A549 (cell line): ENCODE results near the gene TCFL5. TPM values are rescaled to one million over a fixed set of nuclear protein-coding genes. Genes with fewer than 3 reads are reported as not detected.

ENCODE experiments used
- ATAC-seq, 2 experiments: fragments of 200-7000 bp in 1 of 2; fragments of >200 bp in 1 of 2; cut with Nextera tagmentation in 1 of 2; cut with Tn5 transposase in 1 of 2; 3 replicates each; pipeline versions ENCODE4 v1.8.0 to v1.9.1; 2018 to 2020; ENCODE audit warnings: mild to moderate bottlenecking in 1 of 2, moderate library complexity in 1 of 2
- CTCF ChIA-PET: fragments of 300-600 bp; sonication (Branson Sonifier 250); formaldehyde crosslinking; extraction: SDS; loops from one replicate; lab custom pipeline; 2021; ENCODE audit warnings: antibody characterized with exemption, inconsistent platforms; lab: Yijun Ruan, JAX
- POLR2A ChIA-PET: fragments of 350-600 bp; formaldehyde crosslinking; extraction: SDS; loops from one replicate; lab custom pipeline; 2021; ENCODE audit warnings: antibody characterized with exemption, inconsistent platforms; lab: Yijun Ruan, JAX
- DNase-seq, 2 experiments: peaks; one replicate each; pipeline versions ENCODE4 v3.0.0 to v3.0.0-alpha.2; 2011 to 2016; ENCODE audit warnings: low read depth in 1 of 2, low spot score in 1 of 2
- FAIRE-seq: peaks from 2 replicates; lab custom pipeline; 2011; peaks lifted over from hg19 to GRCh38; lab: Jason Lieb, UNC
- H3K27ac ChIP-seq, 2 experiments: fragments of >200 bp; sonication (Bioruptor Twin); formaldehyde crosslinking; 3 replicates each; pipeline ENCODE4 v1.5.1; 2016 to 2017
- H3K4me1 ChIP-seq: fragments of >200 bp; sonication (Bioruptor Twin); formaldehyde crosslinking; 3 replicates; pipeline ENCODE4 v1.6.1; 2016
- H3K4me2 ChIP-seq: fragments of >200 bp; sonication (Bioruptor Twin); formaldehyde crosslinking; 3 replicates; pipeline ENCODE4 v1.6.1; 2016
- H3K4me3 ChIP-seq: fragments of >200 bp; sonication (Bioruptor Twin); formaldehyde crosslinking; 3 replicates; pipeline ENCODE4 v1.5.1; 2016
- H3K9me3 ChIP-seq: fragments of >200 bp; sonication (Bioruptor Twin); formaldehyde crosslinking; 3 replicates; pipeline ENCODE4 v1.6.1; 2016
- BHLHE40 ChIP-seq: IDR thresholded peaks from 2 replicates; pipeline ENCODE4 v1.6.1; 2012; ENCODE audit warnings: low read depth, low read length, inconsistent platforms
- CBX2 ChIP-seq: fragments of 200-600 bp; sonication (generic); IDR thresholded peaks from 2 replicates; pipeline ENCODE4 v1.6.1; 2016; ENCODE audit warnings: low read depth, mild to moderate bottlenecking, borderline replicate concordance
- CBX8 ChIP-seq: fragments of 200-600 bp; sonication (generic); IDR thresholded peaks from 2 replicates; pipeline ENCODE4 v1.6.1; 2016
- CEBPB ChIP-seq, 2 experiments: fragments of >200 bp in 1 of 2; sonication (Bioruptor Twin) in 1 of 2; formaldehyde crosslinking in 1 of 2; IDR thresholded peaks; 2 replicates each; pipeline ENCODE4 v1.6.1; 2012 to 2016
- CHD2 ChIP-seq: fragments of 150-350 bp; IDR thresholded peaks from 2 replicates; pipeline ENCODE4 v1.6.1; 2014; ENCODE audit warnings: low read length; ENCODE audit not compliant: partially characterized antibody
- FOXS1 ChIP-seq: fragments of 250-450 bp; sonication (Bioruptor Pico); IDR thresholded peaks from 2 replicates; pipeline ENCODE4 v1.5.0; 2020; ENCODE audit warnings: mild to moderate bottlenecking, moderate library complexity
- HES2 ChIP-seq: fragments of >200 bp; sonication (Bioruptor Twin); formaldehyde crosslinking; IDR thresholded peaks from 2 replicates; pipeline ENCODE4 v1.6.1; 2016
- HEYL ChIP-seq: fragments of 250-450 bp; sonication (Bioruptor Pico); IDR thresholded peaks from 2 replicates; pipeline ENCODE4 v1.8.0; 2021; ENCODE audit warnings: mild to moderate bottlenecking, moderate library complexity
- HOXB13 ChIP-seq: fragments of 250-450 bp; sonication (Bioruptor Pico); IDR thresholded peaks from 2 replicates; pipeline ENCODE4 v1.5.0; 2020; ENCODE audit warnings: low read depth, mild to moderate bottlenecking, moderate library complexity
- HOXB5 ChIP-seq: fragments of 250-450 bp; sonication (Bioruptor Pico); IDR thresholded peaks from 2 replicates; pipeline ENCODE4 v1.5.0; 2020; ENCODE audit warnings: mild to moderate bottlenecking, moderate library complexity
- MAZ ChIP-seq: fragments of 150-350 bp; IDR thresholded peaks from 2 replicates; pipeline ENCODE4 v1.6.1; 2014; ENCODE audit warnings: antibody characterized with exemption, low read depth, low read length, borderline replicate concordance
- MYC ChIP-seq: IDR thresholded peaks from 2 replicates; pipeline ENCODE4 v1.6.1; 2012; ENCODE audit warnings: mild to moderate bottlenecking, inconsistent platforms, low read length, improper control_type of control experiment, borderline replicate concordance
- NR3C1 ChIP-seq: fragments of >200 bp; sonication (Bioruptor Twin); formaldehyde crosslinking; IDR thresholded peaks from 3 replicates; pipeline ENCODE4 v1.6.1; 2017
- PHF8 ChIP-seq: fragments of 200-600 bp; sonication (generic); IDR thresholded peaks from 2 replicates; pipeline ENCODE4 v1.6.1; 2016; ENCODE audit warnings: low read depth, mild to moderate bottlenecking, antibody characterized with exemption, moderate library complexity, borderline replicate concordance
- RAD21 ChIP-seq, 2 experiments: fragments of >200 bp in 1 of 2; sonication (Bioruptor Twin) in 1 of 2; formaldehyde crosslinking in 1 of 2; IDR thresholded peaks in 1 of 2; conservative IDR thresholded peaks in 1 of 2; 2 replicates in 1 of 2; 3 replicates in 1 of 2; pipeline ENCODE4 v1.6.1; 2012 to 2018; ENCODE audit warnings: inconsistent platforms in 1 of 2
- RARB ChIP-seq: fragments of 250-450 bp; sonication (Bioruptor Pico); IDR thresholded peaks from 2 replicates; pipeline ENCODE4 v1.8.0; 2021; ENCODE audit warnings: mild to moderate bottlenecking, moderate library complexity
- RNF2 ChIP-seq: fragments of 200-600 bp; sonication (generic); IDR thresholded peaks from 2 replicates; pipeline ENCODE4 v1.6.1; 2016; ENCODE audit warnings: low read depth, mild to moderate bottlenecking, antibody characterized with exemption, moderate library complexity, borderline replicate concordance
- TP53 ChIP-seq: fragments of 250-450 bp; sonication (Bioruptor Pico); IDR thresholded peaks from 2 replicates; pipeline ENCODE4 v1.5.0; 2021; ENCODE audit warnings: mild to moderate bottlenecking, moderate library complexity
- USF2 ChIP-seq: fragments of 450-650 bp; IDR thresholded peaks from 2 replicates; pipeline ENCODE4 v1.6.1; 2014; ENCODE audit warnings: antibody characterized with exemption
- ZFP36 ChIP-seq: fragments of 450-650 bp; IDR thresholded peaks from 2 replicates; pipeline ENCODE4 v1.6.1; 2014; ENCODE audit warnings: borderline replicate concordance; ENCODE audit not compliant: partially characterized antibody
- WGBS: methylation state at CpG from one replicate; pipeline ENCODE4 v1.1.6; 2017; ENCODE audit errors: missing lambda C conversion rate; 5-methylcytosine and 5-hydroxymethylcytosine counted together
- polyA plus RNA-seq, 4 experiments: library from polyadenylated mRNA; depleted of rRNA in 3 of 4; stranded (reverse); fragments of >200 nt; fragmentation: RNase III in 1 of 4; extraction: RNeasy Plus Mini Kit Qiagen cat#74134 plus additional on column Dnase treatment in 1 of 4; gene quantifications; 2 replicates in 3 of 4; 3 replicates in 1 of 4; pipeline ENCODE4 v1.2.3, GENCODE V29; 2011 to 2017
- TF ChIP-seq, protein P1 (sequence below): fragments of >200 bp; sonication (Bioruptor Twin); formaldehyde crosslinking; IDR thresholded peaks from 3 replicates; pipeline ENCODE4 v1.5.1; 2016
- TF ChIP-seq, protein P2 (sequence below): fragments of 250-450 bp; sonication (Bioruptor Pico); IDR thresholded peaks from 2 replicates; pipeline ENCODE4 v1.5.0; 2020; ENCODE audit warnings: low read depth, mild to moderate bottlenecking, moderate library complexity

Gene TCFL5
- polyA plus RNA-seq, 2 of the 4 experiments (the other 2 are of a cell fraction), result 5.6 to 7.1 TPM

DNA sequence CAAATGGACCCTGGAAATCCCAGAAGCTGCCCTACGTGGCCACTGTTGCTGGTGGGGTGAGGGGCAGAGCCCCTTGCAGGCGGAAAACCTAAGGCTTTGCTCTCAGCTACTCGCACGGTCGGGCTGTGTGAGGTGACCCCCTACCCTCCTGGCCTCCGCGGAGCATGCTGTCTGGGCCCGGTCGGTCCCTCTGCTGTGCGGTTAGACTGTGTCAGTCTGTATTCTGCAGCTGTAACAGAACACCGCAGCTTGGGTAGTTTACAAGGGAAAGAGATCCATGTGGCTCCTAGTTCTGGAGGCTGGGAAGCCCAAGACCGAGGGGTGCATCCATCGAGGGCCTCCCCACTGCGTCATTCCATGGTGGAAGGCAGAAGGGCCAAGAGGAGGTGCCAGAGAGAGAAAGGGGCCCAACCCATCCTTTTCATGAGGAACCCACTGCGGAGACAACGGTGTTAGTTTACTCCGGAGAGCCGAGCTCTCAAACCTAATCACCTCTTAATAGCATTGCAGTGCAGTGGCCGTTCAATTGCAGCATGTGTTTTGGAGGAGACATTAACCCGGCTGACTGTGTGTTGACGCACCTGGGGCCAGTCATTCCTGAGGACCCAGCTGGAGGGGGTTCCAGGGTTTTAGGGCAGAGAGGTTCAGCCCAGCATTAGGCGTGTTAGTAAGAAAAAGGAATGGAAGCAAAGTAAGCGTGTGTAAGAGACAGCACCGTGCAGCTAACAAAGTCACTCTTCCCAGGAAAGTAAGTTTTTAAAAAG, 26.5 kb downstream of the TCFL5 start:
- no peak for TF ChIP-seq USF2
- TF ChIP-seq, protein P1, sequence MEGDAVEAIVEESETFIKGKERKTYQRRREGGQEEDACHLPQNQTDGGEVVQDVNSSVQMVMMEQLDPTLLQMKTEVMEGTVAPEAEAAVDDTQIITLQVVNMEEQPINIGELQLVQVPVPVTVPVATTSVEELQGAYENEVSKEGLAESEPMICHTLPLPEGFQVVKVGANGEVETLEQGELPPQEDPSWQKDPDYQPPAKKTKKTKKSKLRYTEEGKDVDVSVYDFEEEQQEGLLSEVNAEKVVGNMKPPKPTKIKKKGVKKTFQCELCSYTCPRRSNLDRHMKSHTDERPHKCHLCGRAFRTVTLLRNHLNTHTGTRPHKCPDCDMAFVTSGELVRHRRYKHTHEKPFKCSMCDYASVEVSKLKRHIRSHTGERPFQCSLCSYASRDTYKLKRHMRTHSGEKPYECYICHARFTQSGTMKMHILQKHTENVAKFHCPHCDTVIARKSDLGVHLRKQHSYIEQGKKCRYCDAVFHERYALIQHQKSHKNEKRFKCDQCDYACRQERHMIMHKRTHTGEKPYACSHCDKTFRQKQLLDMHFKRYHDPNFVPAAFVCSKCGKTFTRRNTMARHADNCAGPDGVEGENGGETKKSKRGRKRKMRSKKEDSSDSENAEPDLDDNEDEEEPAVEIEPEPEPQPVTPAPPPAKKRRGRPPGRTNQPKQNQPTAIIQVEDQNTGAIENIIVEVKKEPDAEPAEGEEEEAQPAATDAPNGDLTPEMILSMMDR, result no peak
- TF ChIP-seq, protein P2, sequence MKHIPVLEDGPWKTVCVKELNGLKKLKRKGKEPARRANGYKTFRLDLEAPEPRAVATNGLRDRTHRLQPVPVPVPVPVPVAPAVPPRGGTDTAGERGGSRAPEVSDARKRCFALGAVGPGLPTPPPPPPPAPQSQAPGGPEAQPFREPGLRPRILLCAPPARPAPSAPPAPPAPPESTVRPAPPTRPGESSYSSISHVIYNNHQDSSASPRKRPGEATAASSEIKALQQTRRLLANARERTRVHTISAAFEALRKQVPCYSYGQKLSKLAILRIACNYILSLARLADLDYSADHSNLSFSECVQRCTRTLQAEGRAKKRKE, result no peak
- TF ChIP-seq FOXS1 (CRISPR knock-in tag), result no peak
- TF ChIP-seq TP53 (CRISPR knock-in tag), result no peak
- TF ChIP-seq HOXB13 (CRISPR knock-in tag), result no peak
- no peak for TF ChIP-seq HEYL
- no peak for TF ChIP-seq CBX8
- no peak for TF ChIP-seq PHF8
- TF ChIP-seq, all 56 proteins: peak for 0
- H3K27ac ChIP-seq, result no peak overlapping the region
- H3K4me3 ChIP-seq, result no peak overlapping the region
- POLR2A ChIA-PET, result no interaction called here
- H3K9me3 ChIP-seq, result no peaks in the 10 kb centered on the region
- no peak for FAIRE-seq
- no peak overlapping the region for H3K4me2 ChIP-seq
- no peak for DNase-seq
- ATAC-seq, result no peak
- WGBS, result 85% methylated on average over 24 of the region's 24 CpGs
- H3K4me1 ChIP-seq, result peaks cover 16% of the 10 kb centered on the region; the same call in 2 of the 3 replicates
- CTCF ChIA-PET, result interaction anchor here (0.9 to 1.7 kb wide), 6 partner anchors 9 to 218 kb away, joined by 3 to 6 read pairs (median 4); no protein-coding TSS in a partner anchor

- ChIA-PET CTCF (interaction anchor here (0.6 to 1.9 kb wide), 8 partner anchors 9 to 176 kb away, joined by 3 to 7 read pairs (median 4); no protein-coding TSS in a partner anchor), POLR2A (no interaction called here)
- Histone ChIP-seq H3K27ac (no peak overlapping the region), H3K4me1 (peaks cover 16% of the 10 kb centered on the region; the same call in 2 of the 3 replicates), H3K4me3 (no peak overlapping the region), H3K9me3 (no peaks in the 10 kb centered on the region), H3K4me2 (no peak overlapping the region)
- WGBS, result 87% methylated on average over 14 of the region's 14 CpGs
- ATAC-seq (no peak), FAIRE-seq (no peak), DNase-seq (no peak)
- TF ChIP-seq USF2, result no peak
- TF ChIP-seq NR3C1, result no peak
These were observed 28.7 kb downstream of the TCFL5 start for GRCh38 chr20:62832951-62833391.

DNA sequence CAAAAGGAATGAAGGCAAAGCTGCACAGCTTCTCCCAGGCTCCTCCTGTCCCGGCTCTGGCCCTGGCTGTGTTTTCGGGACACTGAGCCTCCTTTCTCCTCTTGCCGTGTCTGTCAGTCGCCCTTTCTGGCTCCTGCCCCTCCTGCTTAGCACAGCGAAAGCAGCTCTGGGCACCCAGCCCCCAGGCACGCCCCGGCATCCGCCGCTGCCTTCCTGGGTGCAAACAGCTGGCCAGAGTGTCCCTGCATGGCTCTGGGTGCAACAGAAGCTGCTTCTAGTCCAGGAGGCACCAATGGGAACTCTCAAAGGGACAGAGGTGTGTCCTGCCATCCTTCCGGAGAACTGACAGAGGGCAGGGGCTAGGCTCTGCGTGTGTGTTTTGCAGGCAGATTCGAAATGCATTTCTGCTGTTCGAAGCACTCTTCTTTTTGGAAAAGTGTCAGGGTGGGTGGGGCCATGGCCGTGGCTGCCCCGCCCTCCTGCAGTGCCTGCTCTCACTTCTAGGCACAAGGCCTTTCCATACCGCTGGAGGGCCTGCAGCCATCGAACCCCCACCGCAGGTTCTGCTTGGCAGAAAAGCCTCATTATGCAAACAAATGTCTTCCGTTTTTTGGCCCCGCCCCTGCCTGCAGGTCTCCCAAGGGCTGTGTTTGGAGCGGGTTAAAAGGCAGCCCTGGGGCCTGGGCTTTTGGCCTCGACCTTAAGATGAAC, 29.3 kb downstream of the TCFL5 start:
- POLR2A ChIA-PET, result no interaction called here
- Histone ChIP-seq H3K4me1 (peaks cover 16% of the 10 kb centered on the region; the same call in 2 of the 3 replicates), H3K9me3 (no peaks in the 10 kb centered on the region)
- FAIRE-seq (no peak), ATAC-seq (peak in 1 of 2 experiments; percentile 10; a peak in 2 of 6 replicates)
- no peak for TF ChIP-seq RARB
- TF ChIP-seq HOXB5 (CRISPR knock-in tag), result no peak
- TF ChIP-seq CEBPB (IDR thresholded peaks at IDR 0.05), result no peak
- no peak for TF ChIP-seq ZFP36
- TF ChIP-seq MYC, result no peak
- no peak for TF ChIP-seq MAZ
- TF ChIP-seq RNF2, result no peak
- no peak for TF ChIP-seq CHD2
- no peak for TF ChIP-seq CBX2
- no peak for TF ChIP-seq NR3C1
- TF ChIP-seq BHLHE40, result no peak
- no peak for TF ChIP-seq HES2
- no peak for TF ChIP-seq RAD21 (conservative IDR thresholded peaks at IDR 0.05 in 1 of 2, IDR thresholded peaks at IDR 0.05 in 1 of 2)
- TF ChIP-seq USF2, result no peak
- TF ChIP-seq, all 56 proteins: peak for 0
- DNase-seq, result no peak
- H3K4me3 ChIP-seq, result no peak overlapping the region
- H3K4me2 ChIP-seq, result no peak overlapping the region
- 69% methylated on average over 21 of the region's 22 CpGs for WGBS
- H3K27ac ChIP-seq, result peak overlapping the region in 1 of 2 experiments; percentile 24; a peak in 1 of 6 replicates
- CTCF ChIA-PET, result interaction anchor here (0.6 to 1.9 kb wide), 8 partner anchors 9 to 176 kb away, joined by 3 to 7 read pairs (median 4); no protein-coding TSS in a partner anchor
